SIG-M5 (cell line): ENCODE measurements around the gene CDX2.
"Not testable (repeated sequence)": the region's sequence is repeated elsewhere in the genome, so short reads cannot be mapped to it uniquely, and the experiment has no call there.

Source experiments
- DNase-seq: peaks from one replicate; lab custom pipeline; 2025; lab: John Stamatoyannopoulos, UW

The CDX2 gene

DNA sequence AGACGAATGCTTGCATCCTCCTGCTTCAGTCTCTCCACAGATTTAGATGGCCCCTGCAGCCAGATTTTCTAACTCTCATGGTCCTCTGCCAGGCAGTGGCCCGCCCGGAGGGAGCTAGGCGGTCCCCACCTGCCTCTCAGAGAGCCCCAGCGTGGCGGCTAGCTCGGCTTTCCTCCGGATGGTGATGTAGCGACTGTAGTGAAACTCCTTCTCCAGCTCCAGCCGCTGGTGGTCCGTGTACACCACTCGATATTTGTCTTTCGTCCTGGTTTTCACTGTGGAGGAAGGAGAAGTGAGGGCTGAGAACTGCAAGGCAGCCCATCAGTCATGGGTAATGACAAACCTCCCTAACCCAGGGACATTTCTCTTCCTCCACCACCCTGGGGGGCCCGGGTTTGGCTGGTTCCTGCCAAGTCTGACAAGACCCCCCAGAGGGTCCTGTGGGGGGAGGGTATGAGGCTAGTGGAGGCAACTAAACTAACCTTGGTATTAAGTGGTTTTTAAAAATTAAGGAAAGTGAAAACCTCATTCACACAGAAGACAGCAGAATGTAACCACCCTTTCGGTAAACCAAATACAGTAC is 4.3 kb downstream of the CDX2 start:
- no peak for DNase-seq

DNA sequence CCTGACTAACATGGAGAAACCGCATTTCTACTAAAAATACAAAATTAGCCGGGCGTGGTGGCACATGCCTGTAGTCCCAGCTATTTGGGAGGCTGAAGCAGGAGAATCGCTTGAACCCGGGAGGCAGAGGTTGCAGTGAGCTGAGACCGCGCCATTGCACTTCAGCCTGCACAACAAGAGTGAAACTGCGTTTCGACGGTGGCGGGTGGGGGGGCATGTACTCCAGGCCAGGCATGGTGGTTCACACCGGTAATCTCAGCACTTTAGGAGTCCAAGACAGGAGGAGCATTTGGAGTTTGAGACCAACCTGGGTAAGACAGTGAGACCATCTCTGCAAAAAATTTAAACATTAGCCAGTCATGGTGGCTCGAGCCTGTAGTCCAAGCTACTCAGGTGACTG is 4.9 kb downstream of the CDX2 start:
- DNase-seq: not testable (repeated sequence)

- no peak for DNase-seq
Measured at GRCh38 chr13:27963491-27963890, 5.6 kb downstream of the CDX2 start.

GRCh38 chr13:27962982-27963381 is 6.1 kb downstream of the CDX2 start:
- no peak for DNase-seq

DNA sequence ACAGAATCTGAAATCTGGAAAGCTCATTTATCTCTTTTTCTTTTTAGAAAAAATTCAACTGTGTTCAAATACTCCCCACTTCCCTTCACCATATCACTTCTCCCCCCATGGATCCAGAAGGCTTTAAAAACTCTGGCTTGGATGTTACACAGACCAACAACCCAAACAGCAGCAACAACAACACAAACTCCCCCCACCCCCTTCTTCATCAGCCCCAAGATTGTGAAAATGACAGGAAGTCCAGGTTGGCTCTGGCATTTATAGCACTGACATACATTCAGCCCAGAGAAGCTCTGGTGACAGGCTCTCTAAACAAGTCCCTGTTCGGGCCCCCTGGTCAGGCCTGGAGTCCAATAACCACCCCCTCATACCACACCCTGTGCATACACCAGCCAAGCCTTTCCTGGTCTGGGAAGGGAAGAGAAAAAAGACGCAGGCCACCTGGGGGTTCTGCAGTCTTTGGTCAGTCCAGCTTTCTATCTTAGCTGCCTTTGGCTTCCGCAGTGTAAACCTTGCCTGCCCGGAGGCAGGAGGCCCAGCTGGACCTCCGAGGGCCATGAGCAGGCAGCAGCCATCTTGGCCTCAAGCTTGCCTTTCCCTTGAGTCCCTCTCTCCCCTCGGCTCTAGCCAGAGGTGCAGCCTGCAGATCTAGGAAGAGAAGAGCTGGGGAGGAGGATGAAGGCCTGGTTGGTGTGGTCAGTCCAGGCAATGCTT is 6.8 kb downstream of the CDX2 start:
- no peak for DNase-seq

- DNase-seq: no peak
Measured at GRCh38 chr13:27961227-27962085, 7.7 kb downstream of the CDX2 start.

DNA sequence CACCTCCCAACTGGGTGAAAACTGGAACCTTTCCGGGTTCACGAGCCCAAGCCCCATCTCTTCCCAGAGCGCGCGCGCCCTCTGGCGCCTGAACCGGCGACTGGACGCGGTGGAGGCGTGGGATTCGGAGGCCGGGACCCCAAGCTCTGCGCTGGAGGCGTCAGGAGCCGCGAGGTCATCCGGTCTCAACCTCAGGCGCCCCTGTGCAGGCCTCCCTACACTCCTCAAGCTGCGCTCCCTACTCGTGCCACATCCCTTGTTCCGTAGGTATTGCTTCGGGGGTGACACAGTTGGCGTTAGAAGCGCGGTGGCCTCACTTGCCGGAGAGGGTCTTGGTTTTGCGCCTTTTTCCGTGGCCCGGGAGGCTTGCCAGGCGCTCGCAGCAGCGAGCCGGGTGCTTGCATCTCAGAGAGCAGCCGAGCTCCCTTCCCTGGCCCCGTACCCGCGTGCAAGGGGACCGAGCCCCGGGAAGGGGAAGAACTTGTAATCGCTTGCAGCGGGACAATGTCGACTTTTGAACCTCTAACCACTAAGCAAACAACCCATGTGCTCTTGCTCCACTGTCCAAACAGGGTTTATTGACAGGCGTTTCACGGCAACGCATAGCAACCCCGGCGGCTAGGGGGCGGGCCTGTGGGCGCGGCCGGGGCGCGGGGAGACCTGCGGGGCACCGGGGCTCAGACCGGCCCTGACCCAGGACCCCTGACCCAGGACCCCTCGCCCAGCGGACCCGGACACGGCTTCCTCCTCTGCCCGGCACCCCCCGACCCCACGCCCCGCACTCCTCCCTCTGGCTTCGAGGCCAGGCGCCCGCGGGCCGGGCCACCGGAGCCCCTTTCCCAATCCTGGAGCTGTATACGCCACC is 8.5 kb downstream of the CDX2 start:
- peak; percentile 40 for DNase-seq

GRCh38 chr13:27959976-27960361 is 9.1 kb downstream of the CDX2 start:
- DNase-seq: no peak

- DNase-seq: no peak
Measured at GRCh38 chr13:27956576-27957300, 12.4 kb downstream of the CDX2 start.

GRCh38 chr13:27955014-27955591 is 14.0 kb downstream of the CDX2 start:
- DNase-seq: no peak

GRCh38 chr13:27954406-27954851 is 14.7 kb downstream of the CDX2 start:
- no peak for DNase-seq

DNA sequence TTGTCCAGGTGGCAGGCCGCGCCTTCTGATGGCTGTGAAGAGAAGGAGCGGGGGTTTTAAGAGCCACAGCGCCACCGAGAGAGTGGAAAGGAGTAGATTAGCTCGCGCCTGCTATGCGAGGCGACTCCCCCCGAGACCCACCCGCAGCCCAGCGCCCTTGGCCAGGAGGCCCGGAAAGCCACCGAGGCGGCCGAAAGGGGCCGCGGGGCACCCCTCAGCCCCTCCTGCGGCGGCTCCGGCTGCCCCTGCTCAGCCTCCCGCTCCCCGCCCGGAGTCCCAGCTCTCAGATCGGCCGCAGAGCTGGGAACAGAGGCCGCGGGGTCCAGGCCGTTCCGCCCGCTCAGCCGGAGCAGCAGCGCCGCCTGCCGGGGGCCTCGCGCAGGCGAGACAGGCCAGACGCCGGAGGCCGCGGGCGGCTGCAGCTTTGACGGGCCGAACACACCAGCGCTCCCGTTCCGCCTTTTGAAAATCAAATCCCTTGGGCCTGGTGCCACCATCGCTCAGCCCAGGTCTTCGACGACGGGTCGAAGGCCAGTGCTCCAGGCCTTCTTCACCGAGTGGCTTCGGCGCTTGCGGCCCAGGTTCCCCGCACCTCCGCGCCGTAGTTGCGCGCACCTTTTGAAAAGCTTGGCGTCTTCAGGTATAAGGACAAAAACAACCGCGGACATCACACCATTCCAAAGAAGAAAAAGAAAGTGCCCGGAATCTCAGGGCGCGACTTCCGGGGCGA is 15.3 kb downstream of the CDX2 start:
- DNase-seq: no peak

DNA sequence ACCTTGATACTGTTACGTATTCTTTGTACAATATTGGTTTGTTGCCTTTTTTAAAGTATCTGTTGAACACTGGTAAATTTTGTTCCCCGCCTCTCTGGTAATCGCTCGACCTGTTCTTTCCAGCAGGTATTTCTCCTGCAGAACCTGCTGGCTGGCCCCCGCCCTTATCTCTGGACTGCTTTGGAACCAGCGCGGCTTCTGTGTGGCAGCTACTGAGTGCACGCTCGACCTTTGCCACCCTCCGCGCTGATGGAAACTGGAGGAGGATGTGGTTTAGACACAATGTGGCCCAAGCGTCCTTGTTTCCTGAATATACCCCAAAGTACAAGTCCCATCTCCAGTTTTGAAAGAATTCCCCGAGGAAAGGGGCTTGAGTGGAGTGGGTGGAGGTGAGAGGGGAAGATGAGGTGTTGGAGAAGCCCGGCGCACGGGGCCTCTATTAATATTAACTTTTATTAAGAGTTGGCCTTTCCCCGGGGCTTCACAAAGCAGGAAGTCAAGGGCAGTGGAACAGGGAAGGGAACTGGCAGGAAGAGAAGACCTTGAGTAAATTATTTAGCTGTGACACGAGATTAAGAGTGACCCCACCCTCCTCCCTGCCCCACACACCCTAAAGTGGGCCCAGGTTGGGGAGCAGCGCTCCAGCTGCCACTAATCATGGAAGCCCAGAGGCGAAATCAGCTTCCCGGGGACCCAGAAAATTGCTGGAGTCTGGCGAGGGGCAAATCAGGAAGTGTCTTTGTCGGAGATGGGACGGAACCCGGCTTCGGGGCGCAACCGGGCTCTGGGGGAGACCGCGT is 16.0 kb downstream of the CDX2 start:
- DNase-seq: no peak

DNA sequence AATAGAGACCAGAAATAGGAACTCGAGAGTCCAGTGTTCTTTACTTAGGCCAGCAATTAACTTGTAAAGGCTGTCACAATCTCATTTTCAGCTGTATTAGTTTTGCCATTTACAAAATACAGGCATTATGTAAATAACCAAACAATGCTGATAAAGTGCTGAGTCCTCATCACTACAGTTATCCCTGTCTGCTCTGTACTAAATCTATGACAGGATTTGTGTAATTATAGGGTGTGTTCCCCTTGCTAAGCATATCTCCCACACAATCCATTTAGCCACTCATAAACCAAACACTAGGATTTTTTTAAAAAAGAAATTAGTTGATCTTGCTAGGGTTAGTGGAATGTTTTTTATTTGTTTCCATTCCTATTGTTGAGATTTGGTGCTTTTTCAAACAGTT is 26.1 kb downstream of the CDX2 start:
- no peak for DNase-seq

DNA sequence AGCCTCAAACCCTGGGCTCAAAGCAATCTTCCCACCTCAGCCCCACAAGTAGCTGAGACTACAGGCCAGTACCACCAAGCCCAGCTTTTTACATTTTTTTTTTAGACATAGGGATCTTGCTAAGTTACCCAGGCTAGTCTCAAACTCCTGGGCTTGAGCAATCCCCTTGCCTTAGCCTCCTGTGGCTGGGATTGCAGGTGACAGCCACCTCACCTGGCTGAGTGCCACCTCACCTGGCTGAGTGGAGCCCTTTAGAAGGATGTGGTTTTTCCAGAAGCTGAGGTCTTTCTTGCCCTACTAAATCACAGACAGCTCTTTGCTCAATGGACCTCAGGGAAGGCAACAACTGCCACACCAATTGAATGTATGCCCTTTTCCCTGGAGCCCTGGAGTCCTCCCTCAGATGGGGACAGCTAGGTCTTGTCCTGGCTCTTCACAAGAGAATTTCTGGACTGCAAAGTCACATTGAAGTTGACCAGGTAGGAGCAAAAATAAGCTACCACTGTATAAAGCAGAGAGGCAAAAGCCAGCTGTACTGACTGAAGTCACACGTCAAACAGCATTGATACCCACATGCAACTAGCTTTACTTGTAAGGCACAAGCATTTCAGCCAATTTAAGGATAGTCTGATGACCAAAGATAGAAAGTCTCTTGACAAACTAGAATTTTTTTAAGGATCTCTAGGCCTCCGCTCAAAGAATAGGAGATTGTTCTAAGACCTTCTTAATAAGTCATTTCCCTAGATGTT is 35.4 kb downstream of the CDX2 start:
- no peak for DNase-seq

- DNase-seq: no peak
Measured at GRCh38 chr13:27933118-27933517, 36.0 kb downstream of the CDX2 start.

DNA sequence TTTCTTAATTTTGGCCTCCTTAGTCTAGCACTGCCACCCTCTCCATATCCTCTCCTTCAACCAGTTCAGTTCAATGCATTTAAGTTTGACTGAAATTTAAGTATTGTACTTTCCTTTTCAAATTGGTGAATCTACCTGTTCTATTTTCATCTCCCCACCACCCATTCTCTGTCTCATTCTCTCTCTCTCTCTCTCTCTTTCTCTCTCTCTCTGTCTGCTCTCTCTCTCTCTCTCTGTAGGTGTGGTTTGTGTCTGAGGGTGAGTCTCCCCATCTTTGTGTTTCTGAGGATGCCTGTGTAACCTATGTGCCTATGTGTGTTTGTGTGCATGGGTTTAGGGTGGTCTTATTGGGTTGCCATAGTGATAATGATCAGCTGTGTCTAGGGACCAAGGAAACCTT is 39.2 kb downstream of the CDX2 start:
- no peak for DNase-seq
